Stimulated activated memory B cell treated with anti-CD40 and anti-IgM and Interleukin-4, amounts not matched to agents 10 μg/mL and 1 μg/mL and 100 μg/mL, for 72 hours (primary cell): ENCODE results near the gene LRRC3B.
"Not testable (repeated sequence)": the region's sequence is repeated elsewhere in the genome, so short reads cannot be mapped to it uniquely, and the experiment has no call there.

Source experiments
- ATAC-seq: fragments of 150-1000 bp; cut with Tn5 transposase; 2 replicates; pipeline ENCODE4 v1.10.0; 2021
- H3K27ac Mint-ChIP-seq: one replicate; pipeline ENCODE4 v1.8.0; 2022; ENCODE audit warnings: mild to moderate bottlenecking, mixed read lengths
- H3K27me3 Mint-ChIP-seq: one replicate; pipeline ENCODE4 v1.8.0; 2022; ENCODE audit warnings: mixed read lengths
- H3K36me3 Mint-ChIP-seq: one replicate; pipeline ENCODE4 v1.8.0; 2022; ENCODE audit warnings: mixed read lengths
- H3K4me1 Mint-ChIP-seq: one replicate; pipeline ENCODE4 v1.8.0; 2022; ENCODE audit warnings: mixed read lengths
- H3K4me3 Mint-ChIP-seq: one replicate; pipeline ENCODE4 v1.8.0; 2022; ENCODE audit warnings: mild to moderate bottlenecking, moderate library complexity, mixed read lengths
- H3K9me3 Mint-ChIP-seq: one replicate; pipeline ENCODE4 v1.8.0; 2022; ENCODE audit warnings: mixed read lengths

The LRRC3B gene

GRCh38 chr3:26622621-26623418 lies at the start of gene LRRC3B:
TSS of gene LRRC3B (plus strand) at chr3:26622772. CDS start at chr3:26709673, 86,901 bp downstream.
- Mint-ChIP-seq H3K9me3 (peaks cover 4% of the 10 kb centered on the region), H3K4me3 (no peak within 1 kb of the TSS), H3K27me3 (peaks cover 36% of the 10 kb centered on the region), H3K36me3 (no peaks in the 10 kb centered on the region), H3K27ac (no peak within 1 kb of the TSS), H3K4me1 (no peaks in the 10 kb centered on the region)
- ATAC-seq, result peak; percentile 52

- peaks cover 4% of the 10 kb centered on the region for H3K9me3 Mint-ChIP-seq
- no peak overlapping the region for H3K4me3 Mint-ChIP-seq
- no peak overlapping the region for H3K27ac Mint-ChIP-seq
- ATAC-seq, result no peak
- no peaks in the 10 kb centered on the region for H3K4me1 Mint-ChIP-seq
- no peaks in the 10 kb centered on the region for H3K27me3 Mint-ChIP-seq
- no peaks in the 10 kb centered on the region for H3K36me3 Mint-ChIP-seq
Observed at GRCh38 chr3:26574766-26575165, 47.8 kb upstream of the LRRC3B start.

GRCh38 chr3:26579116-26579515 lies 43.5 kb upstream of the LRRC3B start:
- Mint-ChIP-seq H3K4me3 (no peak overlapping the region), H3K4me1 (no peaks in the 10 kb centered on the region), H3K27me3 (no peaks in the 10 kb centered on the region), H3K36me3 (no peaks in the 10 kb centered on the region), H3K9me3 (peaks cover 4% of the 10 kb centered on the region), H3K27ac (no peak overlapping the region)
- no peak for ATAC-seq

GRCh38 chr3:26587571-26587970 lies 35.0 kb upstream of the LRRC3B start:
- no peak for ATAC-seq
- no peaks in the 10 kb centered on the region for H3K36me3 Mint-ChIP-seq
- H3K9me3 Mint-ChIP-seq, result no peaks in the 10 kb centered on the region
- H3K27me3 Mint-ChIP-seq, result no peaks in the 10 kb centered on the region
- H3K4me3 Mint-ChIP-seq, result no peak overlapping the region
- no peak overlapping the region for H3K27ac Mint-ChIP-seq
- H3K4me1 Mint-ChIP-seq, result no peaks in the 10 kb centered on the region

- H3K4me3 Mint-ChIP-seq, result no peak overlapping the region
- no peaks in the 10 kb centered on the region for H3K4me1 Mint-ChIP-seq
- H3K27me3 Mint-ChIP-seq, result no peaks in the 10 kb centered on the region
- ATAC-seq, result no peak
- no peak overlapping the region for H3K27ac Mint-ChIP-seq
- H3K36me3 Mint-ChIP-seq, result no peaks in the 10 kb centered on the region
- no peaks in the 10 kb centered on the region for H3K9me3 Mint-ChIP-seq
Observed at GRCh38 chr3:26588931-26589330, 33.6 kb upstream of the LRRC3B start.

GRCh38 chr3:26589678-26590077 lies 32.9 kb upstream of the LRRC3B start:
- Mint-ChIP-seq H3K36me3 (no peaks in the 10 kb centered on the region), H3K27ac (no peak overlapping the region), H3K4me1 (no peaks in the 10 kb centered on the region), H3K4me3 (no peak overlapping the region), H3K9me3 (no peaks in the 10 kb centered on the region), H3K27me3 (no peaks in the 10 kb centered on the region)
- ATAC-seq, result no peak

GRCh38 chr3:26590919-26591484 lies 31.6 kb upstream of the LRRC3B start:
- Mint-ChIP-seq H3K4me1 (no peaks in the 10 kb centered on the region), H3K27me3 (no peaks in the 10 kb centered on the region)

GRCh38 chr3:26591926-26592325 lies 30.6 kb upstream of the LRRC3B start:
- Mint-ChIP-seq H3K36me3 (no peaks in the 10 kb centered on the region), H3K27me3 (no peaks in the 10 kb centered on the region), H3K4me1 (no peaks in the 10 kb centered on the region)

More at GRCh38 chr3:26590919-26591484, 31.6 kb upstream of the LRRC3B start:
- no peak overlapping the region for H3K27ac Mint-ChIP-seq
- H3K9me3 Mint-ChIP-seq, result no peaks in the 10 kb centered on the region
- ATAC-seq, result no peak
- no peak overlapping the region for H3K4me3 Mint-ChIP-seq
- no peaks in the 10 kb centered on the region for H3K36me3 Mint-ChIP-seq

GRCh38 chr3:26592451-26592850 lies 30.1 kb upstream of the LRRC3B start:
- Mint-ChIP-seq H3K27me3 (no peaks in the 10 kb centered on the region), H3K4me1 (no peaks in the 10 kb centered on the region), H3K27ac (no peak overlapping the region), H3K4me3 (no peak overlapping the region), H3K9me3 (no peaks in the 10 kb centered on the region), H3K36me3 (no peaks in the 10 kb centered on the region)
- no peak for ATAC-seq

More at GRCh38 chr3:26591926-26592325, 30.6 kb upstream of the LRRC3B start:
- no peak overlapping the region for H3K27ac Mint-ChIP-seq
- ATAC-seq, result no peak
- no peaks in the 10 kb centered on the region for H3K9me3 Mint-ChIP-seq
- no peak overlapping the region for H3K4me3 Mint-ChIP-seq

- H3K36me3 Mint-ChIP-seq, result no peaks in the 10 kb centered on the region
- no peak overlapping the region for H3K4me3 Mint-ChIP-seq
- no peak for ATAC-seq
- H3K27me3 Mint-ChIP-seq, result no peaks in the 10 kb centered on the region
- peaks cover 3% of the 10 kb centered on the region for H3K9me3 Mint-ChIP-seq
- H3K27ac Mint-ChIP-seq, result no peak overlapping the region
- no peaks in the 10 kb centered on the region for H3K4me1 Mint-ChIP-seq
Observed at GRCh38 chr3:26596335-26596734, 26.2 kb upstream of the LRRC3B start.

GRCh38 chr3:26603311-26603710 lies 19.3 kb upstream of the LRRC3B start:
- H3K4me1 Mint-ChIP-seq, H3K27me3 Mint-ChIP-seq, H3K36me3 Mint-ChIP-seq, ATAC-seq, H3K4me3 Mint-ChIP-seq, H3K27ac Mint-ChIP-seq: not testable (repeated sequence)
- H3K9me3 Mint-ChIP-seq, result peaks cover 13% of the 10 kb centered on the region

GRCh38 chr3:26603771-26604170 lies 18.8 kb upstream of the LRRC3B start:
- H3K4me3 Mint-ChIP-seq, H3K4me1 Mint-ChIP-seq, H3K27ac Mint-ChIP-seq, H3K27me3 Mint-ChIP-seq, ATAC-seq, H3K36me3 Mint-ChIP-seq: not testable (repeated sequence)
- H3K9me3 Mint-ChIP-seq, result peaks cover 13% of the 10 kb centered on the region

GRCh38 chr3:26614006-26614685 lies 8.4 kb upstream of the LRRC3B start:
- H3K27ac Mint-ChIP-seq, result no peak overlapping the region

GRCh38 chr3:26621176-26621575 lies 1.4 kb upstream of the LRRC3B start:
- ATAC-seq, result no peak
- no peaks in the 10 kb centered on the region for H3K4me1 Mint-ChIP-seq
- no peak overlapping the region for H3K4me3 Mint-ChIP-seq
- peaks cover 36% of the 10 kb centered on the region for H3K27me3 Mint-ChIP-seq
- H3K9me3 Mint-ChIP-seq, result peaks cover 4% of the 10 kb centered on the region
- H3K27ac Mint-ChIP-seq, result no peak overlapping the region
- H3K36me3 Mint-ChIP-seq, result no peaks in the 10 kb centered on the region

More at GRCh38 chr3:26614006-26614685, 8.4 kb upstream of the LRRC3B start:
- Mint-ChIP-seq H3K4me3 (no peak overlapping the region), H3K36me3 (no peaks in the 10 kb centered on the region), H3K27me3 (no peaks in the 10 kb centered on the region), H3K4me1 (no peaks in the 10 kb centered on the region), H3K9me3 (no peaks in the 10 kb centered on the region)
- no peak for ATAC-seq

- no peaks in the 10 kb centered on the region for H3K36me3 Mint-ChIP-seq
- H3K4me3 Mint-ChIP-seq, result no peak overlapping the region
- H3K4me1 Mint-ChIP-seq, result no peaks in the 10 kb centered on the region
- peaks cover 4% of the 10 kb centered on the region for H3K9me3 Mint-ChIP-seq
- H3K27ac Mint-ChIP-seq, result no peak overlapping the region
- peaks cover 36% of the 10 kb centered on the region for H3K27me3 Mint-ChIP-seq
- ATAC-seq, result no peak
Observed at GRCh38 chr3:26621906-26622620, 509 bp upstream of the LRRC3B start.
